ENCODE measurements around the gene ABCC8. TPM values are rescaled to one million over a fixed set of nuclear protein-coding genes. Genes with fewer than 3 reads are reported as not detected.

Gene ABCC8
- total RNA-seq, 6 experiments from 2014 or later = 1.3 to 1.5 TPM; not detected in 4

DNA sequence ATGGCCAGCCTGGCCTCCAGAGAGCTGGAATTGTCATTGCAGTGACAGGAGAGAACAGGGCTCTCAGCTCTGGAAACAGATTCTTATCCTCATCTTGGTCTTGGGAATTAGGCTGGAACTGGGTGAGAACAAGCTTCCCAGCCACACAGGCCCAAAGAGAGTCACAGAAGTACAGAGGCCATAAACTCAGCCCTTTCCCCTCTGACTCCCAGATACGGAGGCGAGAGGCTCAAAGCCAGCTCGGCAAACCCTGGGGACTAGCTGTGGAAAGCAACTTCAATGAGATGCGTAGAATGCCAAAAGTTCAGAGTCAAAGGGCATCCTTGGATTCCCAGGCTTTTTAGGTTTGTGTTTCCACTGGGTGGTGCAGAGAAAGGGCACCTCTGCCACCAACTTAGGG is 14.3 kb upstream of the ABCC8 start:
- 60% methylated on average over 1 of the region's 4 CpGs for WGBS (ENCODE audit: insufficient coverage, low coverage, low lambda C conversion rate, missing lambda C conversion rate)
- Histone ChIP-seq H3K27ac (no peak overlapping the region), H3K4me1 (no peaks in the 10 kb centered on the region), H3K36me3 (no peaks in the 10 kb centered on the region), H3K4me3 (no peak overlapping the region), H3K27me3 (no peaks in the 10 kb centered on the region), H3K9me3 (no peaks in the 10 kb centered on the region)
- intact Hi-C loops (cut with DNase I) = no loop called here
- no peak for ATAC-seq
- no peak for TF ChIP-seq POLR2A (IDR thresholded peaks at IDR 0.05)
- no peak for TF ChIP-seq CTCF (IDR thresholded peaks at IDR 0.05)
- DNase-seq = no peak

GRCh38 chr11:17490232-17490631 is 13.6 kb upstream of the ABCC8 start:
- Histone ChIP-seq H3K36me3 (no peaks in the 10 kb centered on the region), H3K9me3 (no peaks in the 10 kb centered on the region)

GRCh38 chr11:17489751-17490150 is 13.1 kb upstream of the ABCC8 start:
- WGBS (ENCODE audit: insufficient coverage, low coverage, low lambda C conversion rate, missing lambda C conversion rate) = 57% methylated on average over 5 of the region's 5 CpGs
- intact Hi-C loops (cut with DNase I) = no loop called here
- Histone ChIP-seq H3K9me3 (no peaks in the 10 kb centered on the region), H3K27me3 (no peaks in the 10 kb centered on the region), H3K36me3 (no peaks in the 10 kb centered on the region), H3K27ac (no peak overlapping the region), H3K4me3 (no peak overlapping the region), H3K4me1 (no peaks in the 10 kb centered on the region)
- no peak for TF ChIP-seq CTCF (IDR thresholded peaks at IDR 0.05)
- TF ChIP-seq POLR2A (IDR thresholded peaks at IDR 0.05) = no peak
- no peak for DNase-seq
- ATAC-seq = no peak

More at GRCh38 chr11:17490232-17490631, 13.6 kb upstream of the ABCC8 start:
- H3K27me3 ChIP-seq = no peaks in the 10 kb centered on the region
- intact Hi-C loops (cut with DNase I) = no loop called here
- DNase-seq (no peak), ATAC-seq (no peak)
- H3K27ac ChIP-seq = no peak overlapping the region
- TF ChIP-seq POLR2A (IDR thresholded peaks at IDR 0.05) = no peak
- TF ChIP-seq CTCF (IDR thresholded peaks at IDR 0.05) = no peak
- no peak overlapping the region for H3K4me3 ChIP-seq
- 70% methylated on average over 5 of the region's 6 CpGs for WGBS (ENCODE audit: insufficient coverage, low coverage, low lambda C conversion rate, missing lambda C conversion rate)
- no peaks in the 10 kb centered on the region for H3K4me1 ChIP-seq

GRCh38 chr11:17488563-17488962 is 11.9 kb upstream of the ABCC8 start:
- H3K27me3 ChIP-seq = no peaks in the 10 kb centered on the region
- H3K27ac ChIP-seq = no peak overlapping the region
- no peaks in the 10 kb centered on the region for H3K4me1 ChIP-seq
- intact Hi-C loops (cut with DNase I) = no loop called here
- no peaks in the 10 kb centered on the region for H3K9me3 ChIP-seq
- 67% methylated on average over 1 of the region's 1 CpG for WGBS (ENCODE audit: insufficient coverage, low coverage, low lambda C conversion rate, missing lambda C conversion rate)
- no peak for DNase-seq
- TF ChIP-seq POLR2A (IDR thresholded peaks at IDR 0.05) (no peak), CTCF (IDR thresholded peaks at IDR 0.05) (no peak)
- ATAC-seq = no peak
- no peak overlapping the region for H3K4me3 ChIP-seq
- H3K36me3 ChIP-seq = no peaks in the 10 kb centered on the region

DNA sequence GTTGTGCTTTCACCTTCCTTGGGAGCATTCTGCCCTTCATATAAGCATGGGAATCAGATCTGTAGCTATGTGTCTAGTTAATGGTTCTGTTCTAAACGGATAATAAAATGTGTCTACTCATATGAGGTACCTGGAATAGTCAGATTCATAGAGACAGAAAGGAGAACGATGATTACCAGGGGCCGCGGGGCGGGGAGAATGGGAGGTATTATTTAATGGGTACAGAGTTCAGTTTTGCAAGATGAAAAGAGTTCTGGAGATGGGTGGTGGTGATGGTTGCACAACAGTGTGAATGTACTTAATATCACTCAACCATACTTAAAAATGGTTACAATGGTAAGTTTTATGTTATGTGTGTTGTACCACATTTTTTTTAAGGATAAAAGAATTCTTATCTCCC is 10.0 kb upstream of the ABCC8 start:
- ATAC-seq = no peak
- no peaks in the 10 kb centered on the region for H3K4me1 ChIP-seq
- DNase-seq = no peak
- no peak overlapping the region for H3K4me3 ChIP-seq
- WGBS (ENCODE audit: insufficient coverage, low coverage, low lambda C conversion rate, missing lambda C conversion rate) = 27% methylated on average over 4 of the region's 5 CpGs
- no peak overlapping the region for H3K27ac ChIP-seq
- no peaks in the 10 kb centered on the region for H3K27me3 ChIP-seq
- H3K36me3 ChIP-seq = no peaks in the 10 kb centered on the region
- H3K9me3 ChIP-seq = no peaks in the 10 kb centered on the region
- intact Hi-C loops (cut with DNase I) = no loop called here
- TF ChIP-seq POLR2A (IDR thresholded peaks at IDR 0.05) (no peak), CTCF (IDR thresholded peaks at IDR 0.05) (no peak)

Measured in right lobe of liver (tissue), 6 donors.